Measurements from ENCODE around the gene RASAL3.
A peak's percentile ranks its signal among the peaks of the same experiment; 100 is the strongest.

The RASAL3 gene

GRCh38 chr19:15433519-15434069 lies 30.8 kb downstream of the RASAL3 start:
- no peak for DNase-seq (ENCODE audit: low read depth)

DNA sequence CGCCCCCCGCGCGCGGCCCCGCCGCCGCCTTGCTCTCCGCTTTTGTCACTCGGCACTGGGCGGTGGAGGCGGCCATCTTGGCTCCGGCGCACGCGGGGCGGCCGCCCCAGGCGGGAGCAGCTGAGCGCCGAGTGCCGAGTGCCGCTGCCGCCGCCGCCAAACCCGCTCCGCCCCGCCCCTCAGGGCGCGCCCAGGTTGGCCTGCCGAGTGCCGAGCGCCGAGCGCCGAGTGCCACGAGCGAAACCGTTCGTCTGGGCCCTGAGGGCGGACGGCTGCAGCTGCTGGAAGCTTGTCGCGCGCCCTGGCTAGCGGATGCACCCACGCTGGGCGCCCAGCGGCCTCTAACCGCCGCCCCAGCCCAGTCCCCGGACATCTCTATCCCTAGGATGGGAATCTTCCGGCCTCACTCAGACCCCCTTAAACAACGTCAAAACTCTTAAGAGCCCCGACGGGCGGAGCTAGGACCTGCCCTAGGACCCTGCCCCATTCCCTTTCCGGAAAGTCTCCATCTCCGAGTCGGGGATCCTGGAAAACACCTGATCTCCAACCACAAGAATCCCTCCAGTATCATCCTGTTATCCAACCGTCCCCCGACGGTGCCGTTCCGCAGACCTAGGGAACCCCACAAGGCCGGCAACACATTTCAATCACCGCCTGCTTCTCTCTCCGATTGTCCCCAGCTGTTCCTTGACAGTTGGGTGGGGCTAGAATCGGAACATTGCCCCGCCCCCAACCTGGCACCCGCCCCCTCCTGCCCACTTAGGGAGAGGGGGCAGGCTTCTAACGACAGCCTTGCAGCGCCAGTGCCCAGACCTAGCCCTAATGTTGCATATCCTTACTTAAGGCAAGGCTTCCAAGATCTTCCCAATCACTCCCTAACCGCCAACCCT lies 31.5 kb downstream of the RASAL3 start:
- peak; percentile 90 for DNase-seq (ENCODE audit: low read depth)

- no peak for DNase-seq (ENCODE audit: low read depth)
These were observed 32.3 kb downstream of the RASAL3 start for GRCh38 chr19:15432018-15432494.

GRCh38 chr19:15431396-15432017 lies 32.8 kb downstream of the RASAL3 start:
- DNase-seq (ENCODE audit: low read depth) = no peak

DNA sequence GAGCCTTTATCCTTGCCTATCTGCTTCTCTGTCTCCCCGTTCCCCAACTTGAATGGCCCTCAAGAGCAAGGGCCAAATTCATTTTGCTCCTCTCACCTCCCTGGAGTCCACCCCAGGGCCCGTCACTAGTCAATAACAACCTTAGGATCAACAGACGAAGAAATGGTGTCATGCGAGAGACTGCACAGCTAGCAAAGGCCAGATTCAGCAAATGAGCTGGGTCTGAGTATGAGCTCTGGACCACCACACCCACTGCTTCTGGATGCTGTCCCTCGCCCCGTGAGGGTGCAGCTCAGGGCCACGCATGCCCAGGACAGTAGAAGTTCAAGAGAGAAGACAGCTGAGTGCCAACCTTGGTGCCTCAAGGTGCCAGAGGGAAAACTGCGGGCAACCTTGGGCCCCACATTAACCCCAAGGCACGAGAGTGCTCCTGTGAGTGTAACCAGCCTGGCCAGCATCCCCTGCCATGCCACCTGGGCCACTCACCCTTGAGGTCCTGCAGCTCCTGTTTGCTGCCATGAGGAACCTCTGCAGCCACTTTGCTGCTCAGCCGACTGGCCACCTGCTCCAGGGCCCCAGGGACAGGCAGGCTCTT lies 33.7 kb downstream of the RASAL3 start:
- no peak for DNase-seq (ENCODE audit: low read depth)

DNA sequence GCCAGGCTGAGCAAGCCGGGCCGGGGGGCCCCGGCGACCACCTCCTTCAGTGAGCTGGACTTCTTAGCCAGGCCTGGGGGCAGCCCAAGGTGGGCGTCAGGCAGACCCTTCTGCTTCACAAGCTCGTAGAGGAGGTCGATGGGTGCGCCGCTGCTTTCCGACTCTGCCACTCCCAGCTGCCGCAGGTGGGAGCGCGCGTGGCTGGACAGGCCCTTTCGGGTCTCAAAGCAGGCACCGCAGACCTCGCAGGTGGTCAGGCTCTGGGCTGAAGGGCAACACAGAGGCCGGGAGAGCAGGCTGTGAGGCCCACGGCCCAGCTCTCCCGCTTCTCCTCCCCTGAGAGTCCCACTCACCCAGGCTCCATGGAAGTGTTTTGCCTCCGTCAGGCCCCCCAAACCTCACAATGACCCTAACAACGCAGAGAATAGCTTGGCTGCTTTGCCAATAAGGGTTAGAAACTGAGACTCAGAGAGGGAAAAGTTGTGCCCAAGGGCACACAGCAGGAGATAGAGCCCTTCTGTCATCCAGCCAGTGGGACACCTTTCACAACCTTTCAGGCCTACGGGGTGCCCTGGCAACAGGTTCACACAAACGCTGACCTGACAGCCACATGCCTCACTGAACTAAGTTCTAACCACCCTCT lies 34.4 kb downstream of the RASAL3 start:
- no peak for DNase-seq (ENCODE audit: low read depth)

GRCh38 chr19:15428956-15429824 lies 35.2 kb downstream of the RASAL3 start:
- DNase-seq (ENCODE audit: low read depth) = no peak

GRCh38 chr19:15427991-15428471 lies 36.3 kb downstream of the RASAL3 start:
- DNase-seq (ENCODE audit: low read depth) = no peak

GRCh38 chr19:15427350-15427700 lies 37.0 kb downstream of the RASAL3 start:
- DNase-seq (ENCODE audit: low read depth) = no peak

DNA sequence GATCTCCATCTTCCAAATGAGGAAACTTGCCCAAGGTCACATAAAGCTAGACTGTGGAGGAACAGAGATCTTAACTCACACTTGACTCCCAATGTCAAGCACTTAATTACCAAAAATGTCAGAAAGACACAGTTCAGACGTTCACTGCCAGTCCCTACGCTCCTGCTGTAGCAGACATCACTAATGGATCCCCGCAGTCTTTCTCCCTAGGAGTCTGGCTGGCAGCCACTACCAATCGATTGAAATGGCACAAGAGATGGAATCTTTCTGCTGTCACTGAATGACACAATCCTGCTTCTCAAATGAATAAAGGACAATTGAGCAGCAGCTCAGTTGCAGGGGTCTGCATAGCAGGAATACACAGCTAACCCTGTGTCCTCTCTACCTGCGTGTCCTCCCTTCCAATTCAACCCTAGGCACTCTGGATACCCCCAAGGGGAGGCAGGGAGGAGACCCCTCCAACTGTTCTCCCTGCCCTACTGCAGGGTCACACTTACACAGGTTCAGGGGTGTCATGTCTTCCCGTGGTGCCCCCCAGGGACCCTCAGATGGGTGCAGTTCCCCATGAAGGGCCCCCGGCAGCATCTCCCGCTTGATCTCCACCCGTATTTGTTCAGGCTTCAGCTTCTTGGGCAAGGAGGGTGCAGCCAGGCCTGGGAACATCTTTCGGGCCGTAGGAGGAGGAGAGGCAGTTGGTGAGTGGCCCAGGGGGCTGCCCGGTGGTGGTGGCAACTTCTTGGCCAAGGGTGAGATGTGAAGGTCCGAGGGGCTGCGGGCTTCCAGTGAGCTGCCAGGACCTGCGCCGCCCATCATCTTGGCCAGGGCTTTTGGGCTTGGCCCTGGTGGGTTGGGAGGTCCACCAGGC lies 37.6 kb downstream of the RASAL3 start:
- DNase-seq (ENCODE audit: low read depth) = no peak

GRCh38 chr19:15425321-15425950 lies 38.9 kb downstream of the RASAL3 start:
- DNase-seq (ENCODE audit: low read depth) = no peak

GRCh38 chr19:15424692-15425272 lies 39.6 kb downstream of the RASAL3 start:
- DNase-seq (ENCODE audit: low read depth) = no peak

DNA sequence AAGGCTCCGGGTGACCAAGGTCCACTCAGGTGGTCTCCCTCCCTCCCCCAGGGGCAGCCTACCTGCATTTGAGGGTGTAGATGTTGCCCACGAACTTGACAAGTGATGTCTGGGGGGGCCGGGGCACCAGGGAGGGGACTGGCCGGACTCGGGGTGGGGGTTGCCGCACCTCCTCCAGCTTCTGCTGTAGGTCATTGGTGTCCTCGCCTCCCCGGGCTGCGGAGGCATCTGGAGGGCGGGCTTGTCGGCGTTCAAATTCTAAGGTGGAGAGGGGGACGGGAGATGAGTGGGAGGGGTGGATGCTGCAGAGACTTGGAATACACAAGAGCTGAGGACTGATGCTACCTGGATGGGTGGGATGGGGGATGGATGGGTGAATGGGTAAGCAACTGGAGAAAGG lies 40.2 kb downstream of the RASAL3 start:
- DNase-seq (ENCODE audit: low read depth) = no peak

DNA sequence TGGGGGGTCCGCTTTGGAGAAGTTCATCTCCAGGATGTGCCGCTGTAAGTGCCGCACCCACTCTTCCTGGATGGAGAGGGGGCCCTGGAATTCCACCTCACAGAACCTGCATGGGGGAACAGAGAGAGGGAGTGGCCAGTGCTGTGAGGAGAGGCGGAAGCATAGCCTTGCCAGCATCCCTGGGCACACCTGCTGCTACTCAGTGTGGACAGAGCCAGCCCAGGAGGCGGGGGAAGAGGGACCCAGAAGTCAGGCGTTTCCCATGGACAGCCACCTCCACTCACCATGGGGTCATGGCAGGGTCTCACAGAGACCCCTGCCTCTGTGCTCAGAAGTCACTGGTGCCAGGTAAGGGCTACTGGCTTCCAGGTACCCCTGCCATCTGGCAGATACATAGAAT lies 41.2 kb downstream of the RASAL3 start:
- DNase-seq (ENCODE audit: low read depth) = no peak

DNA sequence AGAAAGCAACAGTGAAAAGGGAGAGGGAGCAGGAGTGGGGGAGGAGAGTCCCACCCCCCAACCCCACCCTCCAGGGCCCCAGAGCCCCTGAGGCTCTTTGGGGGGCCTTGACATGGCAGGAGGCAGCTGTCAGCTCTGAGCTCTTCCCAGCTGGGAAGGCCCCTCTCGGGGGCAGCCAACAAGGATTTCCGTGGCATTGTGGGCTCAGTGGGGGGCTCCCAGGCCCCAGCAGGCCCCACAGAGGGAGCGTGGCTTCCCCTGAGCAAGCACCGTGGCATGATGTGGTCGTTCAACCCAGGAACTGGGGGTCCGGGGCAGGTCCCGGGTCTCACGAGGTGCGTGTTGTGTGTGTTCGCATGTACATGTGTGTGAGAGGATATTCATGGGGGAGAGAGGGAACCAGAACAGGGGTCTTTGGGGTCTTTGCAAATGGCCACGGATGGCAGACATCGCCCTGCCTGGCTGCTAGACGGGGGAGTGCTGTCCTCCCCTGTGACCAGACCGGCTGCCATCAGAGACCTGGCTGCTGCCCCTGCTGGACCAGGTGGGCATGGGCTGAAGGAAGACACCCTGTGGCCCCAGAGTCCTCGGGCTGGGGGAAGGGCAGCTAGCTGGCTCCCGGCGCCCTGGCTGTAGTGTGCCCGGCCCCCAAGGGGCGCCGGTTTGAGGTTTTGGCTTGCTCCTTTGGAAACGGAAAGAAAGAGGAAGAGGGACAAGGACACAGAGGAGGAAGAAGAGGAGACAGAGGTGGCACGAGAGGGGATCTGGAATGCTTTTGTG lies 41.9 kb downstream of the RASAL3 start:
- DNase-seq (ENCODE audit: low read depth) = no peak

GRCh38 chr19:15421721-15422260 lies 42.6 kb downstream of the RASAL3 start:
- no peak for DNase-seq (ENCODE audit: low read depth)

DNA sequence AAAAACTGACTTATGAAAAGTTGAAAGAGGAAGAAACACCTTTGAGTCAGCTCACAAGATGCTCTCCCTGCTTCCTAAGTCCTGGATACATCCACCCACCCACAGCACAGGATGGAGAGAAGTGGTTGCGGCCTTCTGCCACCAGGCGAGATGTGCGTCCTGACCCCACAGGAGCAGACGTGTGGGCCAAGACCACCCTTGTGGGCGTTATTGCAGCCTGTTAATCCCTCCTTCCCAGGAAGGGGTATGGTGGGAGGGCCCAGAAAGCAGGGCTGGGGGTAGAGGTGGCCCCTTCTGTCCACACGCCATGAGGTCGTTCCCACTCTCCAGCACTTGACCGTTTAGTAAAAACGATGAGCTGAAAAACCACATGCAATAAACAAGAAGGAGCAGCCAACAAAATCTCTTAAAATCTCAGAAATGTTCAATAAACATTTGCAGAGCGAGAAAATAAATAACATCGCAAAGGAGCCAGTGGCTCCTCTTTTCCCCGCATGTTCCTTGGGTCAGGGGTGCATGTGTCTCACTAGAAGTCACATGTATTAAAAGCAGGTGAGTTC lies 43.1 kb downstream of the RASAL3 start:
- no peak for DNase-seq (ENCODE audit: low read depth)
